SK-N-SH (cell line): Measurements from ENCODE around the gene RIMS1. TPM values are rescaled to one million over a fixed set of nuclear protein-coding genes. Genes with fewer than 3 reads are reported as not detected.

ENCODE experiments used
- CTCF ChIA-PET: fragments of 300-600, 350-600 bp; formaldehyde crosslinking; extraction: SDS; loops from one replicate; lab custom pipeline; 2021; lab: Yijun Ruan, JAX
- POLR2A ChIA-PET: fragments of 350-600 bp; sonication (Branson Sonifier 250); formaldehyde crosslinking; extraction: SDS; loops from one replicate; lab custom pipeline; 2020; ENCODE audit warnings: antibody characterized with exemption, inconsistent platforms; lab: Yijun Ruan, JAX
- DNase-seq: peaks from one replicate; pipeline ENCODE4 v3.0.0; 2012
- H2AFZ ChIP-seq: fragments of 200-600 bp; sonication (generic); 2 replicates; pipeline ENCODE4 v1.8.1; 2016; ENCODE audit warnings: antibody characterized with exemption, mild to moderate bottlenecking, low read depth
- H3F3A ChIP-seq: fragments of 200-600 bp; sonication (generic); replicated peaks from 2 replicates; pipeline ENCODE3; 2016; ENCODE audit warnings: antibody characterized with exemption, mild to moderate bottlenecking; ENCODE audit not compliant: insufficient read depth
- H3K27ac ChIP-seq, 2 experiments: fragments of 200-500 bp in 1 of 2; fragments of 200-600 bp in 1 of 2; sonication (Bioruptor generic) in 1 of 2; sonication (generic), shearing (Covaris generic) in 1 of 2; 2 replicates each; pipeline versions ENCODE4 v1.5.1 to v1.6.1; 2014 to 2016; ENCODE audit warnings: low read depth in 2 of 2, inconsistent platforms in 1 of 2, low read length in 1 of 2, mild to moderate bottlenecking in 1 of 2, mixed read lengths in 1 of 2
- H3K27me3 ChIP-seq: fragments of 200-600 bp; sonication (generic), shearing (Covaris generic); 2 replicates; pipeline ENCODE4 v1.6.1; 2016; ENCODE audit warnings: mixed run types; ENCODE audit not compliant: insufficient read depth
- H3K36me3 ChIP-seq, 2 experiments: fragments of 200-500 bp in 1 of 2; fragments of 200-600 bp in 1 of 2; sonication (Bioruptor generic) in 1 of 2; sonication (generic) in 1 of 2; replicated peaks in 1 of 2; 2 replicates each; pipeline versions ENCODE3 to v1.5.1; 2014 to 2016; ENCODE audit warnings: low read length in 1 of 2, mild to moderate bottlenecking in 1 of 2; ENCODE audit not compliant: insufficient read depth in 2 of 2, control insufficient read depth in 1 of 2
- H3K4me1 ChIP-seq, 2 experiments: fragments of 200-500 bp in 1 of 2; fragments of 200-600 bp in 1 of 2; sonication (Bioruptor generic) in 1 of 2; sonication (generic), shearing (Covaris generic) in 1 of 2; 2 replicates each; pipeline versions ENCODE4 v1.5.1 to v1.6.1; 2014 to 2016; ENCODE audit warnings: low read depth in 1 of 2, low read length in 1 of 2, mixed run types in 1 of 2; ENCODE audit not compliant: insufficient read depth in 2 of 2, control insufficient read depth in 1 of 2
- H3K4me2 ChIP-seq: fragments of 200-600 bp; sonication (generic), shearing (Covaris generic); 2 replicates; pipeline ENCODE4 v1.6.1; 2017; ENCODE audit warnings: mixed run types
- H3K4me3 ChIP-seq, 2 experiments: fragments of 200-500 bp in 1 of 2; fragments of 200-600 bp in 1 of 2; sonication (Bioruptor generic) in 1 of 2; sonication (generic), shearing (Covaris generic) in 1 of 2; 2 replicates each; pipeline versions ENCODE4 v1.5.1 to v1.8.1; 2014 to 2016; ENCODE audit warnings: low read depth in 2 of 2, inconsistent platforms in 1 of 2, low read length in 1 of 2, mild to moderate bottlenecking in 1 of 2, mixed read lengths in 1 of 2, moderate library complexity in 1 of 2
- H3K79me2 ChIP-seq: fragments of 200-600 bp; sonication (generic); 2 replicates; pipeline ENCODE4 v1.8.1; 2017; ENCODE audit warnings: mild to moderate bottlenecking; ENCODE audit not compliant: insufficient read depth
- H3K9ac ChIP-seq: fragments of 200-600 bp; sonication (generic); 2 replicates; pipeline ENCODE4 v1.6.1; 2017; ENCODE audit warnings: mixed run types
- H3K9me2 ChIP-seq: fragments of 200-600 bp; sonication (generic); 2 replicates; pipeline ENCODE4 v1.6.1; 2017; ENCODE audit warnings: mixed run types
- H3K9me3 ChIP-seq: fragments of 200-600 bp; sonication (generic); 2 replicates; pipeline ENCODE4 v1.6.1; 2017; ENCODE audit warnings: mixed run types, mild to moderate bottlenecking, moderate library complexity
- H4K20me1 ChIP-seq: fragments of 200-600 bp; sonication (generic); 2 replicates; pipeline ENCODE4 v1.6.1; 2017; ENCODE audit warnings: mild to moderate bottlenecking, mixed run types; ENCODE audit not compliant: insufficient read depth
- CHD2 ChIP-seq: fragments of 150-350 bp; IDR thresholded peaks from 2 replicates; pipeline ENCODE4 v1.6.1; 2018; ENCODE audit warnings: low read length; ENCODE audit not compliant: partially characterized antibody
- EP300 ChIP-seq, 2 experiments: IDR thresholded peaks; 2 replicates each; pipeline versions ENCODE4 v1.4.0 to v1.6.1; 2012; ENCODE audit warnings: borderline replicate concordance in 1 of 2, low read depth in 1 of 2, low read length in 1 of 2
- FOSL2 ChIP-seq: IDR thresholded peaks from 2 replicates; pipeline ENCODE4 v1.4.0; 2012; ENCODE audit warnings: low read depth, mild to moderate bottlenecking, moderate library complexity, borderline replicate concordance
- FOXJ3 ChIP-seq: sonication (generic); formaldehyde crosslinking; IDR thresholded peaks from 2 replicates; pipeline ENCODE4 v1.5.1; 2020; ENCODE audit warnings: mild to moderate bottlenecking, missing genetic modification reagents
- FOXM1 ChIP-seq: IDR thresholded peaks from 2 replicates; pipeline ENCODE4 v1.4.0; 2012; ENCODE audit warnings: low read depth, mild to moderate bottlenecking
- GABPA ChIP-seq: IDR thresholded peaks from 2 replicates; pipeline ENCODE4 v1.4.0; 2012; ENCODE audit warnings: low read depth, mild to moderate bottlenecking
- JUND ChIP-seq: IDR thresholded peaks from 2 replicates; pipeline ENCODE4 v1.4.0; 2012
- PBX3 ChIP-seq: IDR thresholded peaks from 2 replicates; pipeline ENCODE4; 2012
- RAD21 ChIP-seq: IDR thresholded peaks from 2 replicates; pipeline ENCODE4 v1.6.1; 2012; ENCODE audit warnings: mild to moderate bottlenecking, low read length
- RFX5 ChIP-seq: IDR thresholded peaks from 2 replicates; pipeline ENCODE4 v1.6.1; 2012; ENCODE audit warnings: mild to moderate bottlenecking, improper control_type of control experiment, low read length
- RXRA ChIP-seq: IDR thresholded peaks from 2 replicates; pipeline ENCODE4 v1.4.0; 2012; ENCODE audit warnings: low read depth, mild to moderate bottlenecking, borderline replicate concordance
- TAF1 ChIP-seq: IDR thresholded peaks from 2 replicates; pipeline ENCODE4 v1.6.1; 2012; ENCODE audit warnings: low read depth, mild to moderate bottlenecking, low read length, moderate library complexity, borderline replicate concordance
- USF1 ChIP-seq: IDR thresholded peaks from 2 replicates; pipeline ENCODE4 v1.4.0; 2012; ENCODE audit warnings: low read depth, borderline replicate concordance
- USF2 ChIP-seq: fragments of 150-350 bp; IDR thresholded peaks from 2 replicates; pipeline ENCODE4 v1.6.1; 2017; ENCODE audit warnings: antibody characterized with exemption, low read length, low read depth, borderline replicate concordance
- WGBS: methylation state at CpG from one replicate; pipeline ENCODE4 v1.1.6; 2017; ENCODE audit warnings: low lambda C conversion rate; 5-methylcytosine and 5-hydroxymethylcytosine counted together
- polyA plus RNA-seq, 3 experiments: library from polyadenylated mRNA; depleted of rRNA; stranded (reverse); fragments of >200 nt; gene quantifications; 2 replicates each; pipeline ENCODE4 v1.2.3, GENCODE V29; 2012
- TF ChIP-seq, protein P1 (sequence below): fragments of 150-350 bp; IDR thresholded peaks from 2 replicates; pipeline ENCODE4 v1.6.1; 2016; ENCODE audit warnings: mild to moderate bottlenecking, low read depth, low read length
- TF ChIP-seq, protein P2 (sequence below): fragments of 200-600 bp; sonication (generic); IDR thresholded peaks from 2 replicates; pipeline ENCODE4 v1.6.1; 2017; ENCODE audit warnings: antibody characterized with exemption, mild to moderate bottlenecking, moderate library complexity

The RIMS1 gene
- polyA plus RNA-seq, 1 of the 3 experiments (the other 2 are of a cell fraction): 0.20 TPM

DNA sequence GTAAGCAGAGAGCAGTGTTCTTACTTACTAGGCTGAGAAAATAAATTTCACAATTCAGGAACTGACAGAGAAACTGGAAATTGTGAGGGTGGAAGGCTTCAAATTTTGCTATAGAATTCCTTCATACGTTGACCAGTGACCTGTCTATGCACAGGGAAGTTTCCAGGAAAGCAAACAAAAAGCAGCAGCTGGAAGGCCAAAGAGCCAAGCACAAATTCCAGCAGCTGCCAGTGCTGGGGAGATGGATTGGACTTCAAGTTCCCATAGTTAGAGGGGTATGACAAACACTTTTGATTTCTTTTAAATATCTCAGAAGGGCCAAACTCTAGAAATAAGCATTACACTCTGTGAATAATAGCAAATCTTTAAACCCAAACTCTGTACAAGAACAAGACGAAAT, 436.4 kb downstream of the RIMS1 start:
- Histone ChIP-seq H3K4me1 (peaks cover 0 to 9% of the 10 kb centered on the region in 2 experiments; a peak in 2 of 4 replicates), H3K27ac (peak overlapping the region in 1 of 2 experiments; percentile 76; a peak in 3 of 4 replicates), H3K4me2 (no peak overlapping the region), H3K79me2 (no peaks in the 10 kb centered on the region), H3K9me2 (no peaks in the 10 kb centered on the region), H3K4me3 (no peak overlapping the region), H4K20me1 (no peaks in the 10 kb centered on the region), H3K9ac (no peak overlapping the region), H3K36me3 (no peaks in the 10 kb centered on the region), H2AFZ (peak overlapping the region; percentile 74; the same call in 1 of the 2 replicates), H3F3A (no peaks in the 10 kb centered on the region), H3K27me3 (no peaks in the 10 kb centered on the region), H3K9me3 (no peaks in the 10 kb centered on the region)
- ChIA-PET CTCF (no interaction called here), POLR2A (no interaction called here)
- DNase-seq: no peak
- TF ChIP-seq PBX3 (no peak), FOXJ3 (CRISPR knock-in tag) (no peak), RFX5 (no peak), CHD2 (no peak), RAD21 (no peak), FOSL2 (no peak), USF1 (no peak), EP300 (IDR thresholded peaks at IDR 0.05; ENCODE audit: borderline replicate concordance in 1 of 2, low read depth in 1 of 2, low read length in 1 of 2) (no peak), GABPA (no peak), FOXM1 (no peak), JUND (no peak), RXRA (no peak), TAF1 (no peak), USF2 (no peak)
- TF ChIP-seq, protein P1, sequence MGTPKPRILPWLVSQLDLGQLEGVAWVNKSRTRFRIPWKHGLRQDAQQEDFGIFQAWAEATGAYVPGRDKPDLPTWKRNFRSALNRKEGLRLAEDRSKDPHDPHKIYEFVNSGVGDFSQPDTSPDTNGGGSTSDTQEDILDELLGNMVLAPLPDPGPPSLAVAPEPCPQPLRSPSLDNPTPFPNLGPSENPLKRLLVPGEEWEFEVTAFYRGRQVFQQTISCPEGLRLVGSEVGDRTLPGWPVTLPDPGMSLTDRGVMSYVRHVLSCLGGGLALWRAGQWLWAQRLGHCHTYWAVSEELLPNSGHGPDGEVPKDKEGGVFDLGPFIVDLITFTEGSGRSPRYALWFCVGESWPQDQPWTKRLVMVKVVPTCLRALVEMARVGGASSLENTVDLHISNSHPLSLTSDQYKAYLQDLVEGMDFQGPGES: no peak
- TF ChIP-seq, protein P2, sequence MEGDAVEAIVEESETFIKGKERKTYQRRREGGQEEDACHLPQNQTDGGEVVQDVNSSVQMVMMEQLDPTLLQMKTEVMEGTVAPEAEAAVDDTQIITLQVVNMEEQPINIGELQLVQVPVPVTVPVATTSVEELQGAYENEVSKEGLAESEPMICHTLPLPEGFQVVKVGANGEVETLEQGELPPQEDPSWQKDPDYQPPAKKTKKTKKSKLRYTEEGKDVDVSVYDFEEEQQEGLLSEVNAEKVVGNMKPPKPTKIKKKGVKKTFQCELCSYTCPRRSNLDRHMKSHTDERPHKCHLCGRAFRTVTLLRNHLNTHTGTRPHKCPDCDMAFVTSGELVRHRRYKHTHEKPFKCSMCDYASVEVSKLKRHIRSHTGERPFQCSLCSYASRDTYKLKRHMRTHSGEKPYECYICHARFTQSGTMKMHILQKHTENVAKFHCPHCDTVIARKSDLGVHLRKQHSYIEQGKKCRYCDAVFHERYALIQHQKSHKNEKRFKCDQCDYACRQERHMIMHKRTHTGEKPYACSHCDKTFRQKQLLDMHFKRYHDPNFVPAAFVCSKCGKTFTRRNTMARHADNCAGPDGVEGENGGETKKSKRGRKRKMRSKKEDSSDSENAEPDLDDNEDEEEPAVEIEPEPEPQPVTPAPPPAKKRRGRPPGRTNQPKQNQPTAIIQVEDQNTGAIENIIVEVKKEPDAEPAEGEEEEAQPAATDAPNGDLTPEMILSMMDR: no peak
- 74% methylated on average over 2 of the region's 2 CpGs for WGBS
